NCI-H2107 treated with DMSO at 0.1 percent for 48 hours (cell line): ENCODE results near the gene EHD4.
A peak's percentile ranks its signal among the peaks of the same experiment; 100 is the strongest.

ENCODE experiments used
- DNase-seq: peaks from one replicate; lab custom pipeline; 2025; ENCODE audit not compliant: unreplicated experiment; lab: John Stamatoyannopoulos, UW

The EHD4 gene

GRCh38 chr15:41921639-41922038, 50.7 kb downstream of the EHD4 start:
- no peak for DNase-seq

GRCh38 chr15:41921167-41921566, 51.2 kb downstream of the EHD4 start:
- DNase-seq: no peak

GRCh38 chr15:41919954-41920538, 52.3 kb downstream of the EHD4 start:
- DNase-seq: no peak

- no peak for DNase-seq
These were observed 53.0 kb downstream of the EHD4 start for GRCh38 chr15:41919201-41919820.

- no peak for DNase-seq
These were observed 53.7 kb downstream of the EHD4 start for GRCh38 chr15:41918506-41919126.

- DNase-seq: no peak
These were observed 54.5 kb downstream of the EHD4 start for GRCh38 chr15:41917767-41918430.

GRCh38 chr15:41915255-41915994, 56.9 kb downstream of the EHD4 start:
- DNase-seq: no peak

- no peak for DNase-seq
These were observed 57.9 kb downstream of the EHD4 start for GRCh38 chr15:41914411-41914810.

- DNase-seq: no peak
These were observed 59.1 kb downstream of the EHD4 start for GRCh38 chr15:41913256-41913655.

GRCh38 chr15:41911691-41912345, 60.5 kb downstream of the EHD4 start:
- peak; percentile 4 for DNase-seq

GRCh38 chr15:41908736-41909461, 63.5 kb downstream of the EHD4 start:
- no peak for DNase-seq

- no peak for DNase-seq
These were observed 65.2 kb downstream of the EHD4 start for GRCh38 chr15:41907141-41907540.

- no peak for DNase-seq
These were observed 65.7 kb downstream of the EHD4 start for GRCh38 chr15:41906608-41907007.

- no peak for DNase-seq
These were observed 67.1 kb downstream of the EHD4 start for GRCh38 chr15:41905036-41905793.

- peak; percentile 12 for DNase-seq
These were observed 67.8 kb downstream of the EHD4 start for GRCh38 chr15:41904541-41905005.

GRCh38 chr15:41903782-41904181, 68.6 kb downstream of the EHD4 start:
- DNase-seq: no peak

GRCh38 chr15:41901431-41901830, 70.9 kb downstream of the EHD4 start:
- no peak for DNase-seq

GRCh38 chr15:41900526-41901380, 71.6 kb downstream of the EHD4 start:
- no peak for DNase-seq
